Neural cell (in vitro differentiated cells): ENCODE results near the gene PACSIN2. TPM values are rescaled to one million over a fixed set of nuclear protein-coding genes. Genes with fewer than 3 reads are reported as not detected.

Experiments
- H2AFZ ChIP-seq: fragments of 200-600, 300-800 bp; sonication (generic), shearing (Covaris generic); 2 replicates; pipeline ENCODE4 v1.6.0; 2014; ENCODE audit warnings: low read depth, mild to moderate bottlenecking, antibody characterized with exemption, low read length, moderate library complexity
- H3F3A ChIP-seq: fragments of 200-600 bp; shearing (Covaris generic); 2 replicates; pipeline ENCODE4 v1.6.1; 2016; ENCODE audit warnings: mild to moderate bottlenecking, moderate library complexity, mixed read lengths, antibody characterized with exemption, low read length; ENCODE audit not compliant: insufficient read depth, poor library complexity, severe bottlenecking
- H3K27ac ChIP-seq: fragments of 200-600, 300-800 bp; sonication (generic), shearing (Covaris generic); 2 replicates; pipeline ENCODE4 v1.5.1; 2014; ENCODE audit warnings: mild to moderate bottlenecking, low read length, moderate library complexity
- H3K27me3 ChIP-seq: fragments of 300-800, 200-600 bp; sonication (generic), shearing (Covaris generic); 2 replicates; pipeline ENCODE4 v1.6.0; 2014; ENCODE audit warnings: mild to moderate bottlenecking, low read depth, low read length, moderate library complexity; ENCODE audit not compliant: insufficient read depth
- H3K36me3 ChIP-seq: fragments of 300-800, 200-600 bp; sonication (generic), shearing (Covaris generic); 2 replicates; pipeline ENCODE4 v1.5.1; 2014; ENCODE audit warnings: mild to moderate bottlenecking, antibody characterized with exemption, low read length, moderate library complexity; ENCODE audit not compliant: insufficient read depth
- H3K4me2 ChIP-seq: fragments of 300-800, 200-600 bp; sonication (generic), shearing (Covaris generic); 2 replicates; pipeline ENCODE4 v1.6.0; 2014; ENCODE audit warnings: mild to moderate bottlenecking, low read length
- H3K4me3 ChIP-seq: fragments of 300-800, 200-600 bp; sonication (generic), shearing (Covaris generic); 2 replicates; pipeline ENCODE4 v1.5.1; 2014; ENCODE audit warnings: mild to moderate bottlenecking, low read length, moderate library complexity
- H3K79me2 ChIP-seq: fragments of 200-600 bp; shearing (Covaris generic); replicated peaks from 2 replicates; pipeline ENCODE4 v1.6.0; 2014; ENCODE audit warnings: mild to moderate bottlenecking, low read length, moderate library complexity; ENCODE audit not compliant: insufficient read depth
- H3K9ac ChIP-seq: fragments of 300-800, 200-600 bp; sonication (generic), shearing (Covaris generic); 2 replicates; pipeline ENCODE4 v1.6.1; 2016; ENCODE audit warnings: mild to moderate bottlenecking, low read length, mixed read lengths
- H3K9me2 ChIP-seq: fragments of 200-600 bp; shearing (Covaris generic); 2 replicates; pipeline ENCODE4 v1.6.1; 2016; ENCODE audit warnings: mild to moderate bottlenecking, low read length, mixed read lengths; ENCODE audit not compliant: insufficient read depth
- H3K9me3 ChIP-seq: fragments of 200-600, 300-800 bp; sonication (generic), shearing (Covaris generic); 2 replicates; pipeline ENCODE4 v1.6.1; 2016; ENCODE audit warnings: mild to moderate bottlenecking, mixed run types, low read length, moderate library complexity, mixed read lengths
- H4K20me1 ChIP-seq: fragments of 200-600 bp; shearing (Covaris generic); 2 replicates; pipeline ENCODE4 v1.6.1; 2016; ENCODE audit warnings: mild to moderate bottlenecking, mixed run types; ENCODE audit not compliant: insufficient read depth
- EP300 ChIP-seq: fragments of 450-650 bp; conservative IDR thresholded peaks from 2 replicates; pipeline ENCODE4 v1.6.1; 2014; ENCODE audit warnings: antibody characterized with exemption, mild to moderate bottlenecking, moderate library complexity; ENCODE audit not compliant: poor library complexity, severe bottlenecking
- EZH2 ChIP-seq: fragments of 200-600, 300-800 bp; shearing (Covaris generic), sonication (generic); IDR thresholded peaks from 2 replicates; pipeline ENCODE4 v1.6.1; 2014; ENCODE audit warnings: antibody characterized with exemption, low read length, borderline replicate concordance, mild to moderate bottlenecking; ENCODE audit not compliant: insufficient read depth, poor library complexity, severe bottlenecking
- MXI1 ChIP-seq: fragments of 450-650 bp; conservative IDR thresholded peaks from 2 replicates; pipeline ENCODE4 v1.6.1; 2014; ENCODE audit warnings: antibody characterized with exemption, mild to moderate bottlenecking; ENCODE audit not compliant: poor library complexity, severe bottlenecking
- POLR2AphosphoS5 ChIP-seq: IDR thresholded peaks from 2 replicates; pipeline ENCODE4 v1.6.1; 2012
- RAD21 ChIP-seq: fragments of 450-650 bp; conservative IDR thresholded peaks from 2 replicates; pipeline ENCODE4 v1.6.1; 2014; ENCODE audit warnings: antibody characterized with exemption, mild to moderate bottlenecking, moderate library complexity
- SMC3 ChIP-seq: fragments of 450-650 bp; conservative IDR thresholded peaks from 2 replicates; pipeline ENCODE4 v1.6.1; 2014; ENCODE audit warnings: antibody characterized with exemption, mild to moderate bottlenecking, moderate library complexity; ENCODE audit not compliant: poor library complexity
- TAF1 ChIP-seq: IDR thresholded peaks from 2 replicates; pipeline ENCODE4 v1.6.1; 2012; ENCODE audit warnings: low read depth
- polyA plus RNA-seq: library from polyadenylated mRNA; depleted of rRNA; stranded (reverse); fragments of >200 nt; gene quantifications from 2 replicates; pipeline ENCODE4 v1.2.3, GENCODE V29; 2014
- TF ChIP-seq, protein P1 (sequence below): fragments of 450-650 bp; IDR thresholded peaks from 2 replicates; pipeline ENCODE4 v1.5.1; 2014; ENCODE audit warnings: antibody characterized with exemption, mild to moderate bottlenecking, moderate library complexity; ENCODE audit not compliant: poor library complexity, severe bottlenecking
- TF ChIP-seq, protein P2 (sequence below): IDR thresholded peaks from 2 replicates; pipeline ENCODE4 v1.6.1; 2012; ENCODE audit warnings: borderline replicate concordance

Gene PACSIN2
- polyA plus RNA-seq, 1 donor from 2014 or later = 47.2 TPM

DNA sequence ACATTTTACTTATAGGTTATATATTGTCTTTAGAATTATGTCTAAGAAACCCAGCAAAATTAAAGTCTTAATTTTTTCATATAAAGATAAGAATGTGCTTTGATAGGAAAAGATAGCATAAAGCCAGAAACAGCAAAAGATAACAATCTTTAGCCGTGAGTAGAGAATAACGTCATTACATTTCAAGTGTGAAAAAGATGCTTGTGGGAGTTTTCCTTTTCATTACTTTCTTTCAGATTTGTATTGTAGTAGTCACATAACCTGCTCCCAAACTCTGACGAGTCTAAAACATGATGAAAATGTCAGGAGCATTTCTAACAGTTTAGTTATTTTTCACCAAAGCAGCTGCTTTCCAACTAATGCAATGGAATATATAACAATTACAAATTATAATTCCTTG is 189.2 kb downstream of the PACSIN2 start:
- TF ChIP-seq MXI1 (no peak), TAF1 (no peak), RAD21 (no peak)
- TF ChIP-seq, protein P1, sequence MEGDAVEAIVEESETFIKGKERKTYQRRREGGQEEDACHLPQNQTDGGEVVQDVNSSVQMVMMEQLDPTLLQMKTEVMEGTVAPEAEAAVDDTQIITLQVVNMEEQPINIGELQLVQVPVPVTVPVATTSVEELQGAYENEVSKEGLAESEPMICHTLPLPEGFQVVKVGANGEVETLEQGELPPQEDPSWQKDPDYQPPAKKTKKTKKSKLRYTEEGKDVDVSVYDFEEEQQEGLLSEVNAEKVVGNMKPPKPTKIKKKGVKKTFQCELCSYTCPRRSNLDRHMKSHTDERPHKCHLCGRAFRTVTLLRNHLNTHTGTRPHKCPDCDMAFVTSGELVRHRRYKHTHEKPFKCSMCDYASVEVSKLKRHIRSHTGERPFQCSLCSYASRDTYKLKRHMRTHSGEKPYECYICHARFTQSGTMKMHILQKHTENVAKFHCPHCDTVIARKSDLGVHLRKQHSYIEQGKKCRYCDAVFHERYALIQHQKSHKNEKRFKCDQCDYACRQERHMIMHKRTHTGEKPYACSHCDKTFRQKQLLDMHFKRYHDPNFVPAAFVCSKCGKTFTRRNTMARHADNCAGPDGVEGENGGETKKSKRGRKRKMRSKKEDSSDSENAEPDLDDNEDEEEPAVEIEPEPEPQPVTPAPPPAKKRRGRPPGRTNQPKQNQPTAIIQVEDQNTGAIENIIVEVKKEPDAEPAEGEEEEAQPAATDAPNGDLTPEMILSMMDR = no peak
- Histone ChIP-seq H3K4me2 (no peak overlapping the region), H3K9me2 (no peaks in the 10 kb centered on the region), H3K9ac (no peak overlapping the region), H3K4me3 (no peak overlapping the region), H3K27ac (no peak overlapping the region), H3F3A (no peaks in the 10 kb centered on the region), H3K9me3 (peaks cover 2% of the 10 kb centered on the region), H3K36me3 (peaks cover 15% of the 10 kb centered on the region), H3K79me2 (no peaks in the 10 kb centered on the region), H2AFZ (no peak overlapping the region), H4K20me1 (no peaks in the 10 kb centered on the region), H3K27me3 (no peaks in the 10 kb centered on the region)

DNA sequence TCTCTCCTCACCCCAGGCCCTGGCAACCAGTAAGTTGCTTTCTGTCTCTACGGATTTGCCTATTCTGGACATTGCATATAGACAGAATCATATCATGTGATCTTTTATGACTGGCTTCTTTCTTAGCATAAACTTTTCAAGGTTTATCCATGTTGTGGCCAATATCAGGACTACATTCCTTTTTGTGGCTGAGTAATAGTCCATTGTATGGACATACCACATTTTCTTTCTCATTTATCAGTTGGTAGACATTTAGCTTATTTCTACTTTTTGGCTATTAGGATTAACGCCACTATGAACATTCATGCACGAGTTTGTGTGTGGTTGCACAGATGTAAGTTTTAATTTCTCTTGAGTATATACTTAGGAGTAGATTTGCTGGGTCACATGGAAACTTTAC is 193.6 kb downstream of the PACSIN2 start:
- Histone ChIP-seq H3K9ac (no peak overlapping the region), H3F3A (no peaks in the 10 kb centered on the region), H4K20me1 (no peaks in the 10 kb centered on the region), H2AFZ (no peak overlapping the region), H3K4me3 (no peak overlapping the region), H3K27ac (no peak overlapping the region), H3K9me3 (peaks cover 2% of the 10 kb centered on the region), H3K4me2 (no peak overlapping the region), H3K9me2 (no peaks in the 10 kb centered on the region), H3K27me3 (no peaks in the 10 kb centered on the region), H3K79me2 (no peaks in the 10 kb centered on the region), H3K36me3 (peaks cover 10% of the 10 kb centered on the region)
- TF ChIP-seq EZH2 (no peak), TAF1 (no peak), RAD21 (no peak), EP300 (no peak), MXI1 (no peak), SMC3 (no peak), POLR2AphosphoS5 (no peak)
- TF ChIP-seq, protein P1 = no peak
- TF ChIP-seq, protein P2, sequence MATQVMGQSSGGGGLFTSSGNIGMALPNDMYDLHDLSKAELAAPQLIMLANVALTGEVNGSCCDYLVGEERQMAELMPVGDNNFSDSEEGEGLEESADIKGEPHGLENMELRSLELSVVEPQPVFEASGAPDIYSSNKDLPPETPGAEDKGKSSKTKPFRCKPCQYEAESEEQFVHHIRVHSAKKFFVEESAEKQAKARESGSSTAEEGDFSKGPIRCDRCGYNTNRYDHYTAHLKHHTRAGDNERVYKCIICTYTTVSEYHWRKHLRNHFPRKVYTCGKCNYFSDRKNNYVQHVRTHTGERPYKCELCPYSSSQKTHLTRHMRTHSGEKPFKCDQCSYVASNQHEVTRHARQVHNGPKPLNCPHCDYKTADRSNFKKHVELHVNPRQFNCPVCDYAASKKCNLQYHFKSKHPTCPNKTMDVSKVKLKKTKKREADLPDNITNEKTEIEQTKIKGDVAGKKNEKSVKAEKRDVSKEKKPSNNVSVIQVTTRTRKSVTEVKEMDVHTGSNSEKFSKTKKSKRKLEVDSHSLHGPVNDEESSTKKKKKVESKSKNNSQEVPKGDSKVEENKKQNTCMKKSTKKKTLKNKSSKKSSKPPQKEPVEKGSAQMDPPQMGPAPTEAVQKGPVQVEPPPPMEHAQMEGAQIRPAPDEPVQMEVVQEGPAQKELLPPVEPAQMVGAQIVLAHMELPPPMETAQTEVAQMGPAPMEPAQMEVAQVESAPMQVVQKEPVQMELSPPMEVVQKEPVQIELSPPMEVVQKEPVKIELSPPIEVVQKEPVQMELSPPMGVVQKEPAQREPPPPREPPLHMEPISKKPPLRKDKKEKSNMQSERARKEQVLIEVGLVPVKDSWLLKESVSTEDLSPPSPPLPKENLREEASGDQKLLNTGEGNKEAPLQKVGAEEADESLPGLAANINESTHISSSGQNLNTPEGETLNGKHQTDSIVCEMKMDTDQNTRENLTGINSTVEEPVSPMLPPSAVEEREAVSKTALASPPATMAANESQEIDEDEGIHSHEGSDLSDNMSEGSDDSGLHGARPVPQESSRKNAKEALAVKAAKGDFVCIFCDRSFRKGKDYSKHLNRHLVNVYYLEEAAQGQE = no peak
